Cardiac septum (tissue), 1 donor: ENCODE data around the gene TMEM131. TPM values are rescaled to one million over a fixed set of nuclear protein-coding genes. Genes with fewer than 3 reads are reported as not detected.
"Not testable (repeated sequence)": the region's sequence is repeated elsewhere in the genome, so short reads cannot be mapped to it uniquely, and the experiment has no call there.

Experiments
- DNase-seq: peaks from one replicate; pipeline ENCODE4 v3.0.0-alpha.2; 2020; ENCODE audit warnings: low spot score
- intact Hi-C: fragments of 100-400 bp; cut with DNase I; formaldehyde crosslinking; loops from one replicate; pipeline ENCODE4 v1.14.0; 2022
- total RNA-seq: library from RNA; stranded (reverse); fragmentation: NEBNext Ultra II Directional; extraction: Animal tissue kit (Norgen Biotek cat#: 25700); gene quantifications from one replicate; pipeline ENCODE4 v1.2.1, GENCODE V29; 2021
- donor health status: DM: no; HTN: no; CAD: no.

The TMEM131 gene
- total RNA-seq, 1 donor from 2014 or later: 28.6 TPM

DNA sequence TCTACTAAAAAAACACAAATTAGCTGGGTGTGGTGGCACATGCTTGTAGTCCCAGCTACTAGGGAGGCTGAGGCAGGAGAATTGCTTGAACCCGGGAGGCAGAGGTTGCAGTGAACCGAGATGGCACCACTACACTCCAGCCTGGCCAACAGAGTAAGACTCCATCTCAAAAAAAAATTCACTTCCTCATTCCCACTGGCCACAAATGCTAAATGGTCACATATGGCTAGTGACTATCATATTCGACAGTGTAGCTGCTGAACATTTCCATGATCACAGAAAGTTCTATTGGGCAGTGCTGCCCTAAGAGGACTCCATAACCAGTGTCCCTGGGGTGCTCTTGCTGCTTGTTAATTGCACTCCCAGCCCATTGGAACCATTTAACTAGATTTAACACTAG, 26.3 kb upstream of the TMEM131 start:
- DNase-seq, intact Hi-C loops: not testable (repeated sequence)

GRCh38 chr2:98020992-98021713, 25.4 kb upstream of the TMEM131 start:
- intact Hi-C loops: no loop called here
- no peak for DNase-seq

DNA sequence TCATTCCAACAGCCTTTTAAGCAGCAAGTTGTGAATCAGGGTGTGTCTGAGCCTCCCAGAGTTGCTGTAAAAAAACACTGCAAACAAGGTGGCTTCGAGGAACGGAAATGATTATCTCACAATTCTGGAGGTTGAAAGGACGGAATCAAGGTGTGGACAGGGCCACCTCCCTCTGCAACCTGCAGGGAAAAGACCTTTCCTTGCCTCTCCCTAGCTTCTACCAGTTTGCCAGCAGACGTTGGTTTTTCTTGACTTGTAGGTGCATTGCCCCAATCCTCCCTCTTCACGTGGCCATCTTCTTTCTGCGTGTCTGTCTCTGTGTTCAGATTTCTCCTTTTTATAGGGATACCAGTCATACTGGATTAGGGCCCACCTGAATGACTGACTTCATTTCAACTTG, 24.8 kb upstream of the TMEM131 start:
- DNase-seq: no peak
- intact Hi-C loops: no loop called here

DNA sequence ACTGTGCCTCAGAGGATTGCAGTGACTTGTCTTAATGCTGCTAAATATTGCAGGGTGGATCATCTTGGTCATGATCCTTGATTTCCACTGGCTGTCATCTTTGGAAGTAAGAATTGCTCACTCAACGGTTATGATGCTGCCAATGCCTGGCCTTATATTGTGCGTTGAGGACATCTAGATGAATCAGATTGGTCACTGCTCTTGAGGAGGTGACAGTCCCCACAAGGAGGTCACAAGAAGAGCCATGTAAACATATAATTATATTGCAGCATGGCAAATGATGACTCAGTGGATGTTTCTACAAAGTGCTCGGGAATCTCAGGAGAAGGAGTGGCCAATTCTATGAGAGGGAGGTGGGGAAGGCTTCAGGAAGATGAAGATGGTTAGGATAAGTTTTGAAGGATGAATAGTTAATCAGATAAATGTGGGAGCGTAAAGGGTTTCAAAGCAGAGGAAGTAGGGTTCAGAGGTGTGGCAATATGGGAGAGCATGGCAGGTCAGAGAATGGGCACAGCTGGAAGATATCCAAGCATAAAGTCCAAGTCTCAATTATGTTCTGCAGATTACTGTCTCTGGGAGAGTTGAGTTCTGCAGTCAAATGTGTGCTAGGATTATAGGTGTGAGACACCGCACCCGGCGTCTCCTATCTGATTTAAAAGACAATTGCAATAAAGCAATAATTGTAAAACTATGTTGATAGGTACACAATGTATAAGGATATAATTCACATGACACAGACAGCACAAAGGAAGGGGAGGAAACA, 21.3 kb upstream of the TMEM131 start:
- intact Hi-C loops: no loop called here
- DNase-seq: no peak

- no peak for DNase-seq
- intact Hi-C loops: no loop called here
Observed at GRCh38 chr2:98015671-98016070, 19.9 kb upstream of the TMEM131 start.

DNA sequence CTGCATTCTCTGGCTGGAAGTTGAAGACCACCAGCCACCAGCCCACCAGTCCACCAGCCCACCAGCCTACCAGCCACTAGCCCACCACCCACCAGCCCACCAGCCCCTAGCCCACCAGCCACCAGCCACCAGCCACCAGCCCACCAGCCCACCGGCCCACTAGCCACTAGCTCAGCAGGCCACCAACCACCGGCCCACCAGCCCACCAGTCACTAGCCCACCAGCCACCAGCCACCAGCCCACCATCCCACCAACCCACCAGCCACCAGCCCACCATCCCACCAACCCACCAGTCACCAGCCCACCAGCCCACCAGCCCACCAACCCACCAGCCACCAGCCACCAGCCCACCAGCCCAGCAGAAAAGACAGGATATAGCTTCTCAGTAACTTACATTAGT, 18.6 kb upstream of the TMEM131 start:
- intact Hi-C loops: no loop called here

GRCh38 chr2:98013407-98014042, 17.8 kb upstream of the TMEM131 start:
- intact Hi-C loops: no loop called here
- DNase-seq: no peak

More for the DNA sequence above, 18.6 kb upstream of the TMEM131 start:
- DNase-seq: no peak

DNA sequence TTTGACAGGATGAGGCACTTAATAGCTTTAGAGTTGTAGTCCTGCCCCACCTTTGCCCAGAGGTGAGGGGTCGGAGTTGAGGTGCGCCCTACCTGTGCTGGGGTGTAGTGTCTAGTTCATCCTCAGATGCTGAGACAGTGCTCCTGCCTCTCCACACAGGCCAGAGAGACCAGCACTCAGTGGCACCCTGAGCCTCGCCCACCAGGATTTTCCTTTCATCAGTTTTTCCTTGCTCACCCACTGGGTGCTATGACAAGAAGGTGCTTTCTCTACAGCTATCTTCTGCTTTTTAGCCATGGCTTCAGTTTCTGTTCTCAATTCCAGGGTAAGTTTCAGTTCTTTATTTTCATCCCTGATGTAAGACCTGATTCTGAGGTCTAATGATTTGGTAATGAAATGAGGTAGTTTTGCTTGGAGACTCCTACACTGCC, 16.8 kb upstream of the TMEM131 start:
- intact Hi-C loops: no loop called here
- no peak for DNase-seq

- intact Hi-C loops: no loop called here
- DNase-seq: no peak
Observed at GRCh38 chr2:98009887-98010760, 14.4 kb upstream of the TMEM131 start.

DNA sequence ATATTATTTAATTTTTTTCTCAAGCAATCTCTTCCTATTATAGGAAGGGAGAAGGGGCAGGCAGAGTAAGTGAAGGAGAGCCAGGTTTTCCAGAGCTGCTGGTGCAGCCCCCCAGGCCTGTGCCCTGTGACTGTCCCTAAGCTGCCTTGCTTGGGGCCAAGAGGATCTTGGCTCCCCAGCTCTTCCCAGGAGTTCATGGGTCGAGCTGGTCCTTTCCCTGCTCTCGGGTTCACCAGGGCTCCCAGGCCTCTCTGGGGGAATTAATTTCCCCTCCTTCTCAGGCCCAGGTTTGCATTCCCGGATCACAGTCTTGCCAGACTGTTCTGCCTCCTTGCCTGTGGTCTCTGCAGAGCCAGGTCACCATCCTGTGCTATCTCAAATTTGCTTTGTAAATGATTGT, 12.7 kb upstream of the TMEM131 start:
- DNase-seq: no peak
- intact Hi-C loops: no loop called here

GRCh38 chr2:98006378-98006777, 10.6 kb upstream of the TMEM131 start:
- no peak for DNase-seq
- intact Hi-C loops: no loop called here

GRCh38 chr2:98004613-98005012, 8.9 kb upstream of the TMEM131 start:
- DNase-seq: no peak
- intact Hi-C loops: no loop called here

- intact Hi-C loops: no loop called here
Observed at GRCh38 chr2:98004047-98004446, 8.3 kb upstream of the TMEM131 start.

GRCh38 chr2:97999536-97999935, 3.8 kb upstream of the TMEM131 start:
- intact Hi-C loops: loop anchor here (5.0 to 10.0 kb wide), 3 partner anchors 127 to 192 kb away; no protein-coding TSS in a partner anchor
- DNase-seq: no peak

More at GRCh38 chr2:98004047-98004446, 8.3 kb upstream of the TMEM131 start:
- DNase-seq: no peak

- DNase-seq: no peak
- intact Hi-C loops: loop anchor here (5.0 to 10.0 kb wide), 3 partner anchors 126 to 191 kb away; no protein-coding TSS in a partner anchor
Observed at GRCh38 chr2:97998431-97999005, 2.8 kb upstream of the TMEM131 start.

- no peak for DNase-seq
- intact Hi-C loops: loop anchor here (5.0 to 10.0 kb wide), 3 partner anchors 126 to 191 kb away; no protein-coding TSS in a partner anchor
Observed at GRCh38 chr2:97997784-97998392, 2.1 kb upstream of the TMEM131 start.

GRCh38 chr2:97996679-97997078, 931 bp upstream of the TMEM131 start:
- intact Hi-C loops: loop anchor here (5.0 to 10.0 kb wide), 3 partner anchors 124 to 189 kb away; no protein-coding TSS in a partner anchor
- DNase-seq: no peak

DNA sequence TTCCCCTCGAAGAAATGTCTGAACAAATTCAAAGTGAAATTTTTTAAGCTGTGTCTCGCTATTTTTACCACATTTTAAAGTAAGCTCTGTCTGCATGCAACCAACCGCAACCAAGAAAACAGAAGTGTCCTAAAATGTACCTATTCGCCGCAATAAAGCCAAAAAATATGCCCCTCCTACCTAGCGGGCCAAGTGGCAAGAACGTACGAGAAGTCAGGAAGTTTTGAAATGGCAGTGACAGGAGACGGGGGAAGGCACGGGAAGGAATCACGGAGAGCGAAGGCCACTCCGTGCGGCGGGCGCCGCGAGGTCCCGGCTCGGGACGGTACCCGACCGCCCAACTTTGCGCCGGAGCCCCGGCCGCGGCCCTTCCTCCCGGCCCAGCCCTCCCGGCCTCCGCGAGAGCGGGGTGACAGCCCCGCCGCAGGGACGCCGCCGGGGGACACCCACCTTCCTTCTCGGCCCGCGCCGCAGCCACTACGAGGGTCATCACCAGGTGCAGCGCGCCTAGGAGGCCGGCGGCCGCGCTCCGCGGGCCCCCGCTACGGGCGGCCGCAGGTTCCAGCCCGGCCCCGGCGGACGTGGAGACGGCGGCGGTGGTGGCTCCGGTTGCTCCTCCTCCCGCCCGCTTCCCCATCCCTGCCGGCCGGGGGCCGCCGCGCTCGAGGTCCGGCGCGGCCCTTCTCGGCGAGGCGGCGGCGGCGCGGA, 568 bp downstream of the TMEM131 start:
- intact Hi-C loops: loop anchor here (5.0 to 10.0 kb wide), 3 partner anchors 123 to 188 kb away; no protein-coding TSS in a partner anchor
- DNase-seq: no peak
